ENCODE results near the gene SLC2A5.

Gene SLC2A5

DNA sequence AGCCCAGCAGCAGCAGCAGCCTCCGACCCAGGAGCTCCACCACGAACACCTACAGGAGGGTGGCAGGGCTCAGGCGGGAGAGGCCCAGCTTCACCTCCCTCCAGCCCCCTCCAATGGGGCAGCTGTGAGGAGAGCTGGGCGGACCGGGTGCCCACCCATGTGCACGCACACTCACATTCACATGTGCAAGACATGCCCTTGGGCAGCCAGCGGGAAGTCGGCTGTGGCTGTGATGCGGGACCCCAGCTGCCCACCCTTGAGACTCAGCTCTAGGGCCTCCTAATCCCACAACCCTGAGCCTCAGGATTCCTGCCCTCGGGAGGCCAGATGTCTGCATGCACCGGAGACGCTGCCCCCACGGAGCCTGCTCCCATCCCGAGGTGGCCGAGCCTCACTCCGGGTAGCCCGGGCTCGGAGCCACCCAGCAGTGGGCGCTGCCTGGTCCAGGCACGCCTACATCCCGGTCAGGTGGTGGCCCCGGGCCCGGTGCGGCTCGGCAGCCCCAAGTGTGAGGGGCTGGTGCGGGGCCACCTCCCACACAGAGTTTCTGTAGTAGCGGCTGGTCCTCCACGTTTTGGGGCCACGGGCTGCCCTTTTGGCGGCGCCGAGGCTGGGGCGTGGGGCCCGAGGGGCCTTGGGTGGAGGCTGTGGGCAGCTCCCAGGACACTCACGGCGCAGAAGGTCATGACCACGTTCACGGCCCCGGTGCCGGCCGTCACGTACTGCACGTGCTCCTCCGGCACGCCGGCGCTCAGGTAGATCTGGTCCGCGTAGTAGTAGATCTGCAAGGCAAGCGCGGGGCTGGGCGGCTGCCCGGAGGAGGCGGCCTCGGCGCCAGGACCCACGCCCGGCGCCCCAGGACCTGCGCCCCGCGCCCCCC lies 30.3 kb downstream of the SLC2A5 start:
- H2AK5ac ChIP-seq (ENCODE audit: low read length, severe bottlenecking) = no peak overlapping the region
- H3K4ac ChIP-seq (ENCODE audit: low read depth in 1 of 2, low read length in 2 of 2) = no peak overlapping the region
- no peak overlapping the region for H2AFZ ChIP-seq (ENCODE audit: low read depth, low read length)
- no peak overlapping the region for H3K18ac ChIP-seq (ENCODE audit: low read depth in 1 of 2, low read length in 2 of 2)
- H2BK12ac ChIP-seq (ENCODE audit: low read length in 2 of 2) = no peak overlapping the region
- H4K91ac ChIP-seq (ENCODE audit: low read length) = no peak overlapping the region
- no peak overlapping the region for H2BK15ac ChIP-seq (ENCODE audit: low read depth, poor library complexity, severe bottlenecking)
- no peak overlapping the region for H3K4me2 ChIP-seq (ENCODE audit: low read length, poor library complexity, severe bottlenecking)
- H3K4me1 ChIP-seq (ENCODE audit: control insufficient read depth, insufficient read depth, low read depth, low read length) = peaks cover 3% of the 10 kb centered on the region
- no peak overlapping the region for H3K23ac ChIP-seq (ENCODE audit: low read length in 2 of 2)
- no peak overlapping the region for H2BK120ac ChIP-seq (ENCODE audit: low read depth, low read length)
- H4K8ac ChIP-seq (ENCODE audit: low read length) = no peak overlapping the region
- H3K27ac ChIP-seq (ENCODE audit: low read length, poor library complexity, severe bottlenecking) = no peak overlapping the region
- H2BK5ac ChIP-seq (ENCODE audit: low read depth, low read length, poor library complexity, severe bottlenecking) = no peak overlapping the region
- H3K9me3 ChIP-seq (ENCODE audit: control insufficient read depth, low read length) = peaks cover 16% of the 10 kb centered on the region
- H3K14ac ChIP-seq (ENCODE audit: low read length in 2 of 2) = no peak overlapping the region
- H3K36me3 ChIP-seq (ENCODE audit: control insufficient read depth in 1 of 2, insufficient read depth in 2 of 2, low read depth in 1 of 2, low read length in 2 of 2) = peaks cover 0 to 41% of the 10 kb centered on the region in 2 experiments
- DNase-seq = no peak
- H3K9ac ChIP-seq (ENCODE audit: low read length) = no peak overlapping the region
- no peaks in the 10 kb centered on the region for H3K79me1 ChIP-seq (replicated peaks; ENCODE audit: low read length, poor library complexity, severe bottlenecking)
- 93% methylated on average over 60 of the region's 62 CpGs for WGBS
- H3K27me3 ChIP-seq (ENCODE audit: control insufficient read depth in 1 of 2, insufficient read depth in 1 of 2, low read length in 2 of 2) = no peaks in the 10 kb centered on the region
- no peak overlapping the region for H3K4me3 ChIP-seq (ENCODE audit: insufficient read depth in 1 of 2, low read depth in 1 of 2, low read length in 2 of 2)

DNA sequence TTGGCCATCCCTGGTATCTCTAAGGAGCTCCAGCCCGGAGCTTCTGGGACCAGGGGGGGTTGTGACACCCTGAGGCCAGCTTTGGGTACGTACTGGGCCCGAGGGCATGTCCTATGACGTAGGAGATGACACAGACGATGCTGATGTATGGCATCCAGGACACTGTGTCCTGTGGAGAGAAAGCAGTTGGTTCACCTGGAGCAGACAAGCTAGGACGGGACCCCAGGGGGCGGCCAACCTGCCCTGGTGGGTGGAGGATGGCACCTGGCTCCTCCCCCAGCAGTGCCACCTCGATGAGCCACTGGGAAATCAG lies 31.1 kb downstream of the SLC2A5 start:
- H3K14ac ChIP-seq (ENCODE audit: low read length in 2 of 2) = no peak overlapping the region
- H3K9ac ChIP-seq (ENCODE audit: low read length) = no peak overlapping the region
- no peak overlapping the region for H2AFZ ChIP-seq (ENCODE audit: low read depth, low read length)
- no peak overlapping the region for H3K4ac ChIP-seq (ENCODE audit: low read depth in 1 of 2, low read length in 2 of 2)
- no peak overlapping the region for H2BK12ac ChIP-seq (ENCODE audit: low read length in 2 of 2)
- 76% methylated on average over 8 of the region's 8 CpGs for WGBS
- no peak overlapping the region for H3K18ac ChIP-seq (ENCODE audit: low read depth in 1 of 2, low read length in 2 of 2)
- H3K36me3 ChIP-seq (ENCODE audit: control insufficient read depth in 1 of 2, insufficient read depth in 2 of 2, low read depth in 1 of 2, low read length in 2 of 2) = peaks cover 0 to 41% of the 10 kb centered on the region in 2 experiments
- H3K79me1 ChIP-seq (replicated peaks; ENCODE audit: low read length, poor library complexity, severe bottlenecking) = no peaks in the 10 kb centered on the region
- no peak overlapping the region for H3K23ac ChIP-seq (ENCODE audit: low read length in 2 of 2)
- H2BK120ac ChIP-seq (ENCODE audit: low read depth, low read length) = no peak overlapping the region
- H3K4me2 ChIP-seq (ENCODE audit: low read length, poor library complexity, severe bottlenecking) = no peak overlapping the region
- peaks cover 16% of the 10 kb centered on the region for H3K9me3 ChIP-seq (ENCODE audit: control insufficient read depth, low read length)
- H3K4me3 ChIP-seq (ENCODE audit: insufficient read depth in 1 of 2, low read depth in 1 of 2, low read length in 2 of 2) = no peak overlapping the region
- H2BK15ac ChIP-seq (ENCODE audit: low read depth, poor library complexity, severe bottlenecking) = no peak overlapping the region
- H3K27ac ChIP-seq (ENCODE audit: low read length, poor library complexity, severe bottlenecking) = no peak overlapping the region
- DNase-seq = no peak
- no peaks in the 10 kb centered on the region for H3K4me1 ChIP-seq (ENCODE audit: control insufficient read depth, insufficient read depth, low read depth, low read length)
- H2BK5ac ChIP-seq (ENCODE audit: low read depth, low read length, poor library complexity, severe bottlenecking) = no peak overlapping the region
- H2AK5ac ChIP-seq (ENCODE audit: low read length, severe bottlenecking) = no peak overlapping the region
- peaks cover 0 to 7% of the 10 kb centered on the region in 2 experiments for H3K27me3 ChIP-seq (ENCODE audit: control insufficient read depth in 1 of 2, insufficient read depth in 1 of 2, low read length in 2 of 2)
- no peak overlapping the region for H4K8ac ChIP-seq (ENCODE audit: low read length)
- H4K91ac ChIP-seq (ENCODE audit: low read length) = no peak overlapping the region

- no peak overlapping the region for H2AK5ac ChIP-seq (ENCODE audit: low read length, severe bottlenecking)
- H2BK5ac ChIP-seq (ENCODE audit: low read depth, low read length, poor library complexity, severe bottlenecking) = no peak overlapping the region
- no peak overlapping the region for H2AFZ ChIP-seq (ENCODE audit: low read depth, low read length)
- H2BK12ac ChIP-seq (ENCODE audit: low read length in 2 of 2) = no peak overlapping the region
- no peak overlapping the region for H2BK120ac ChIP-seq (ENCODE audit: low read depth, low read length)
- WGBS = 89% methylated on average over 28 of the region's 28 CpGs
- H3K4me3 ChIP-seq (ENCODE audit: insufficient read depth in 1 of 2, low read depth in 1 of 2, low read length in 2 of 2) = no peak overlapping the region
- H2BK15ac ChIP-seq (ENCODE audit: low read depth, poor library complexity, severe bottlenecking) = no peak overlapping the region
- no peak overlapping the region for H3K9ac ChIP-seq (ENCODE audit: low read length)
- H3K4ac ChIP-seq (ENCODE audit: low read depth in 1 of 2, low read length in 2 of 2) = no peak overlapping the region
- no peak for DNase-seq
- H3K9me3 ChIP-seq (ENCODE audit: control insufficient read depth, low read length) = peaks cover 16% of the 10 kb centered on the region
- no peaks in the 10 kb centered on the region for H3K4me1 ChIP-seq (ENCODE audit: control insufficient read depth, insufficient read depth, low read depth, low read length)
- H3K18ac ChIP-seq (ENCODE audit: low read depth in 1 of 2, low read length in 2 of 2) = no peak overlapping the region
- H3K23ac ChIP-seq (ENCODE audit: low read length in 2 of 2) = no peak overlapping the region
- H3K36me3 ChIP-seq (ENCODE audit: control insufficient read depth in 1 of 2, insufficient read depth in 2 of 2, low read depth in 1 of 2, low read length in 2 of 2) = peaks cover 0 to 40% of the 10 kb centered on the region in 2 experiments
- H3K27ac ChIP-seq (ENCODE audit: low read length, poor library complexity, severe bottlenecking) = no peak overlapping the region
- H4K91ac ChIP-seq (ENCODE audit: low read length) = no peak overlapping the region
- peaks cover 0 to 7% of the 10 kb centered on the region in 2 experiments for H3K27me3 ChIP-seq (ENCODE audit: control insufficient read depth in 1 of 2, insufficient read depth in 1 of 2, low read length in 2 of 2)
- H3K4me2 ChIP-seq (ENCODE audit: low read length, poor library complexity, severe bottlenecking) = no peak overlapping the region
- H4K8ac ChIP-seq (ENCODE audit: low read length) = no peak overlapping the region
- H3K14ac ChIP-seq (ENCODE audit: low read length in 2 of 2) = no peak overlapping the region
- H3K79me1 ChIP-seq (replicated peaks; ENCODE audit: low read length, poor library complexity, severe bottlenecking) = no peaks in the 10 kb centered on the region
These were observed 31.7 kb downstream of the SLC2A5 start for GRCh38 chr1:9037476-9038337.

GRCh38 chr1:9035226-9035625 lies 34.2 kb downstream of the SLC2A5 start:
- Histone ChIP-seq H2AK5ac (ENCODE audit: low read length, severe bottlenecking) (no peak overlapping the region), H4K8ac (ENCODE audit: low read length) (no peak overlapping the region), H2BK5ac (ENCODE audit: low read depth, low read length, poor library complexity, severe bottlenecking) (no peak overlapping the region), H3K79me1 (replicated peaks; ENCODE audit: low read length, poor library complexity, severe bottlenecking) (no peaks in the 10 kb centered on the region), H3K23ac (ENCODE audit: low read length in 2 of 2) (no peak overlapping the region), H2BK15ac (ENCODE audit: low read depth, poor library complexity, severe bottlenecking) (no peak overlapping the region), H3K4ac (ENCODE audit: low read depth in 1 of 2, low read length in 2 of 2) (no peak overlapping the region), H4K91ac (ENCODE audit: low read length) (no peak overlapping the region), H3K14ac (ENCODE audit: low read length in 2 of 2) (no peak overlapping the region), H2AFZ (ENCODE audit: low read depth, low read length) (no peak overlapping the region), H2BK120ac (ENCODE audit: low read depth, low read length) (no peak overlapping the region), H3K4me3 (ENCODE audit: insufficient read depth in 1 of 2, low read depth in 1 of 2, low read length in 2 of 2) (no peak overlapping the region), H3K9ac (ENCODE audit: low read length) (no peak overlapping the region), H3K4me1 (ENCODE audit: control insufficient read depth, insufficient read depth, low read depth, low read length) (no peaks in the 10 kb centered on the region), H3K9me3 (ENCODE audit: control insufficient read depth, low read length) (peaks cover 24% of the 10 kb centered on the region), H2BK12ac (ENCODE audit: low read length in 2 of 2) (no peak overlapping the region), H3K36me3 (ENCODE audit: control insufficient read depth in 1 of 2, insufficient read depth in 2 of 2, low read depth in 1 of 2, low read length in 2 of 2) (peaks cover 0 to 20% of the 10 kb centered on the region in 2 experiments), H3K18ac (ENCODE audit: low read depth in 1 of 2, low read length in 2 of 2) (no peak overlapping the region), H3K27me3 (ENCODE audit: control insufficient read depth in 1 of 2, insufficient read depth in 1 of 2, low read length in 2 of 2) (peaks cover 0 to 7% of the 10 kb centered on the region in 2 experiments), H3K27ac (ENCODE audit: low read length, poor library complexity, severe bottlenecking) (no peak overlapping the region), H3K4me2 (ENCODE audit: low read length, poor library complexity, severe bottlenecking) (no peak overlapping the region)
- no peak for DNase-seq
- WGBS = 100% methylated on average over 2 of the region's 2 CpGs
